Keratinocyte (primary cell): ENCODE measurements around the gene P2RX3. TPM values are rescaled to one million over a fixed set of nuclear protein-coding genes. Genes with fewer than 3 reads are reported as not detected.

ENCODE experiments used
- DNase-seq: peaks from one replicate; pipeline ENCODE4 v3.0.0-alpha.2; 2011; ENCODE audit warnings: low read depth, missing footprints, low spot score
- FAIRE-seq: peaks from 2 replicates; lab custom pipeline; 2011; peaks lifted over from hg19 to GRCh38; lab: Jason Lieb, UNC
- H2AFZ ChIP-seq: 2 replicates; pipeline ENCODE4 v1.6.0; 2012; ENCODE audit warnings: low read length, control low read depth, inconsistent platforms; ENCODE audit not compliant: control insufficient read depth
- H3K27ac ChIP-seq: 2 replicates; pipeline ENCODE4 v1.5.1; 2011; ENCODE audit warnings: low read length; ENCODE audit not compliant: control insufficient read depth, insufficient read depth
- H3K27me3 ChIP-seq: 3 replicates; pipeline ENCODE4 v1.6.0; 2011; ENCODE audit warnings: low read length; ENCODE audit not compliant: control insufficient read depth, insufficient read depth; ENCODE audit errors: extremely low read depth
- H3K36me3 ChIP-seq, 2 experiments: 2 replicates in 1 of 2; 3 replicates in 1 of 2; pipeline ENCODE4 v1.5.1; 2011; ENCODE audit warnings: low read length in 2 of 2, mild to moderate bottlenecking in 1 of 2; ENCODE audit not compliant: control insufficient read depth in 2 of 2, insufficient read depth in 2 of 2; ENCODE audit errors: extremely low read depth in 1 of 2
- H3K4me1 ChIP-seq: 3 replicates; pipeline ENCODE4 v1.5.1; 2011; ENCODE audit warnings: low read length; ENCODE audit not compliant: control insufficient read depth, insufficient read depth; ENCODE audit errors: extremely low read depth
- H3K4me2 ChIP-seq: 3 replicates; pipeline ENCODE4 v1.6.0; 2011; ENCODE audit warnings: low read depth, low read length; ENCODE audit not compliant: control insufficient read depth, insufficient read depth; ENCODE audit errors: extremely low read depth
- H3K4me3 ChIP-seq, 3 experiments: fragments of 200-600 bp in 1 of 3; sonication (generic) in 1 of 3; 2 replicates in 2 of 3; 3 replicates in 1 of 3; pipeline ENCODE4 v1.5.1; 2011 to 2016; ENCODE audit warnings: low read length in 3 of 3, mild to moderate bottlenecking in 3 of 3, control low read depth in 2 of 3, inconsistent platforms in 1 of 3, low read depth in 1 of 3, mixed read lengths in 1 of 3, mixed run types in 1 of 3, moderate library complexity in 1 of 3; ENCODE audit not compliant: control insufficient read depth in 2 of 3, insufficient read depth in 2 of 3; ENCODE audit errors: extremely low read depth in 1 of 3
- H3K79me2 ChIP-seq: 2 replicates; pipeline ENCODE4 v1.6.0; 2012; ENCODE audit warnings: low read length; ENCODE audit not compliant: control insufficient read depth, insufficient read depth
- H3K9ac ChIP-seq: 3 replicates; pipeline ENCODE4 v1.6.0; 2011; ENCODE audit warnings: low read length; ENCODE audit not compliant: control insufficient read depth, insufficient read depth; ENCODE audit errors: extremely low read depth
- H3K9me1 ChIP-seq: 3 replicates; pipeline ENCODE4 v1.6.0; 2011; ENCODE audit warnings: low read length; ENCODE audit not compliant: control insufficient read depth, insufficient read depth; ENCODE audit errors: extremely low read depth
- H3K9me3 ChIP-seq: 2 replicates; pipeline ENCODE4 v1.5.1; 2012; ENCODE audit warnings: low read depth, low read length; ENCODE audit not compliant: control insufficient read depth
- H4K20me1 ChIP-seq: 3 replicates; pipeline ENCODE4 v1.6.0; 2011; ENCODE audit warnings: low read length; ENCODE audit not compliant: control insufficient read depth, insufficient read depth; ENCODE audit errors: extremely low read depth
- CTCF ChIP-seq, 3 experiments: IDR thresholded peaks in 1 of 3; conservative IDR thresholded peaks in 1 of 3; optimal IDR thresholded peaks in 1 of 3; 2 replicates in 2 of 3; 3 replicates in 1 of 3; pipeline versions ENCODE3 to v1.5.1; 2011; ENCODE audit warnings: low read length in 3 of 3, mild to moderate bottlenecking in 3 of 3, moderate library complexity in 2 of 3, control low read depth in 1 of 3, inconsistent platforms in 1 of 3; ENCODE audit not compliant: insufficient read depth in 2 of 3; ENCODE audit errors: extremely low read depth in 1 of 3
- EZH2 ChIP-seq: IDR thresholded peaks from one replicate; pipeline ENCODE4 v1.6.1; 2012; ENCODE audit warnings: inconsistent platforms, mild to moderate bottlenecking, low read length, moderate library complexity
- dilution Hi-C: fragments of 300-500 bp; cut with MboI; formaldehyde crosslinking; loops from one replicate; pipeline ENCODE4 v1.7.0; 2020; ENCODE audit warnings: low sequenced_read_pairs; ENCODE audit not compliant: extremely low pct_ligation_motif_present
- polyA plus RNA-seq, 5 experiments: library from polyadenylated mRNA; depleted of rRNA in 3 of 5; stranded (reverse) in 3 of 5; stranded (forward) in 1 of 5; unstranded in 1 of 5; fragments of >200 nt; gene quantifications; 1 replicate in 1 of 5; 2 replicates in 3 of 5; 3 replicates in 1 of 5; pipeline versions ENCODE4 v1.2.1 to v1.2.3, GENCODE V29; 2011 to 2012; ENCODE audit warnings: missing spikeins in 2 of 5, low read depth in 1 of 5, low replicate concordance in 1 of 5

Gene P2RX3
- polyA plus RNA-seq, 1 donor (not counting 4 experiments of a cell fraction or from before 2014, with no cell fraction given): not detected

- H3K9me3 ChIP-seq: no peaks in the 10 kb centered on the region
- H2AFZ ChIP-seq: no peak overlapping the region
- H3K4me1 ChIP-seq: peaks cover 66% of the 10 kb centered on the region
- TF ChIP-seq CTCF (optimal IDR thresholded peaks at IDR 0.05 in 1 of 3, IDR thresholded peaks at IDR 0.05 in 1 of 3, conservative IDR thresholded peaks at IDR 0.05 in 1 of 3; ENCODE audit: extremely low read depth in 1 of 3, insufficient read depth in 2 of 3, low read length in 3 of 3) (no peak), EZH2 (no peak)
- H3K4me2 ChIP-seq: peak overlapping the region; percentile 98
- H3K9ac ChIP-seq: peak overlapping the region; percentile 87
- peaks cover 11% of the 10 kb centered on the region for H3K9me1 ChIP-seq
- H4K20me1 ChIP-seq: peaks cover 13% of the 10 kb centered on the region
- H3K27me3 ChIP-seq: no peaks in the 10 kb centered on the region
- FAIRE-seq (peak; percentile 56), DNase-seq (no peak)
- peak overlapping the region; percentile 96 for H3K27ac ChIP-seq
- dilution Hi-C loops: no loop called here
- peaks cover 47% of the 10 kb centered on the region for H3K79me2 ChIP-seq
- peak overlapping the region; percentile 41 to 68 (median 67) for H3K4me3 ChIP-seq
- peaks cover 64 to 74% of the 10 kb centered on the region in 2 experiments for H3K36me3 ChIP-seq
Observed at GRCh38 chr11:57310630-57311086, 27.5 kb upstream of the P2RX3 start.

GRCh38 chr11:57311109-57311936 lies 26.8 kb upstream of the P2RX3 start:
- DNase-seq (no peak), FAIRE-seq (peak; percentile 78)
- peaks cover 68 to 79% of the 10 kb centered on the region in 2 experiments for H3K36me3 ChIP-seq
- dilution Hi-C loops: no loop called here
- H4K20me1 ChIP-seq: peaks cover 13% of the 10 kb centered on the region
- no peak for TF ChIP-seq CTCF (optimal IDR thresholded peaks at IDR 0.05 in 1 of 3, IDR thresholded peaks at IDR 0.05 in 1 of 3, conservative IDR thresholded peaks at IDR 0.05 in 1 of 3; ENCODE audit: extremely low read depth in 1 of 3, insufficient read depth in 2 of 3, low read length in 3 of 3)
- TF ChIP-seq EZH2: no peak
- peak overlapping the region; percentile 41 to 68 (median 67) for H3K4me3 ChIP-seq
- peak overlapping the region; percentile 96 for H3K27ac ChIP-seq
- no peak overlapping the region for H2AFZ ChIP-seq
- H3K79me2 ChIP-seq: peaks cover 45% of the 10 kb centered on the region
- H3K4me1 ChIP-seq: peaks cover 61% of the 10 kb centered on the region
- H3K9ac ChIP-seq: peak overlapping the region; percentile 87
- H3K9me3 ChIP-seq: no peaks in the 10 kb centered on the region
- H3K27me3 ChIP-seq: no peaks in the 10 kb centered on the region
- peak overlapping the region; percentile 98 for H3K4me2 ChIP-seq
- peaks cover 11% of the 10 kb centered on the region for H3K9me1 ChIP-seq
